Fibroblast of skin of back (primary cell): Measurements from ENCODE around the gene ANGPTL1. TPM values are rescaled to one million over a fixed set of nuclear protein-coding genes. Genes with fewer than 3 reads are reported as not detected.

Source experiments
- DNase-seq: peaks from one replicate; pipeline ENCODE4 v3.0.0-alpha.2; 2013
- polyA plus RNA-seq, 2 experiments: library from polyadenylated mRNA; unstranded; fragments of 120-200 nt; gene quantifications; one replicate each; pipeline ENCODE4 v1.2.1, GENCODE V29; 2013; ENCODE audit not compliant: insufficient read length in 2 of 2

The ANGPTL1 gene, protein sequence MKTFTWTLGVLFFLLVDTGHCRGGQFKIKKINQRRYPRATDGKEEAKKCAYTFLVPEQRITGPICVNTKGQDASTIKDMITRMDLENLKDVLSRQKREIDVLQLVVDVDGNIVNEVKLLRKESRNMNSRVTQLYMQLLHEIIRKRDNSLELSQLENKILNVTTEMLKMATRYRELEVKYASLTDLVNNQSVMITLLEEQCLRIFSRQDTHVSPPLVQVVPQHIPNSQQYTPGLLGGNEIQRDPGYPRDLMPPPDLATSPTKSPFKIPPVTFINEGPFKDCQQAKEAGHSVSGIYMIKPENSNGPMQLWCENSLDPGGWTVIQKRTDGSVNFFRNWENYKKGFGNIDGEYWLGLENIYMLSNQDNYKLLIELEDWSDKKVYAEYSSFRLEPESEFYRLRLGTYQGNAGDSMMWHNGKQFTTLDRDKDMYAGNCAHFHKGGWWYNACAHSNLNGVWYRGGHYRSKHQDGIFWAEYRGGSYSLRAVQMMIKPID
- 0.36 TPM for polyA plus RNA-seq (2013, experiment 1 of 2; ENCODE audit: insufficient read length)
- 0.73 TPM for polyA plus RNA-seq (2013, experiment 2 of 2; ENCODE audit: insufficient read length)

DNA sequence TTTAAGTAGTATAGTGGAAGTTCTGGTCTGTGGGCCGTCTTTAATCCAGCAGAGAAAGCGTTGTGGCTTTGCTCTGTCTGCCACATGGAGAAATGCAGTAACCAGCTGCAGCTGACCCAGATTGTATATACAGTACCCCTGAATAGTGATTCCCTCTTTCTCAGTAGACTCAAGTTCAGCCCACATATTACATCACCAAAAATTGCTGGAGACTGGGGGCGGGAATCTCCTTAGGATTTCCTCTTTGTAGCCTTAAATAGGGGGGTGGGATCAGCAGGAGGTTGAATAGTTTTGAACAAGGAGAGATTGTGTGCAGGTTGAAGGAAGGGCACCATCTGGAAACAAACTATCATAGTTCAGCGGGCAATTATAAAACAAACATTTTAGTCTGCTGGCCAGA lies at the start of gene ANGPTL1:
Gene ANGPTL1, minus strand, starts transcription at position 134 of the 400 bp plus-strand sequence. CDS start 5,301 bp downstream, outside the sequence.
- no peak for DNase-seq

DNA sequence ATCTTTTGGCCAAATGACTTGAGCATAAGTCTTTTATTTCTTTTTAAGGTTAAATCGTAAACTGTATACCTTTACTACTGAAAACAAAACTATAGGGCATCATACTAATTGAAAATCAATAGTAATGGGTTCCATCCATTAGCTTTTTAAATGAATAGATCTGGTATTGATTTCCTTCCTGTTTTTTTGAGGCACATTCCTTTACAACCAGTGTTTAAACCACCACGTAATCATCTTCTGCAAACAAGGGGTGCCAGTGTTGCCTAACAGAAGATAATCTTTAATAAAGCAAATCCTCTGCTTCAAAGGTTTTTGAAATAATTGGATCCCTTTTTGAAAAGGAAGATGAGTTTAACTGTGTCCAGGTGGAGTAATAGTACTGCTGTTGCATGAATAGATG lies 48.7 kb upstream of the ANGPTL1 start:
- DNase-seq, result no peak

DNA sequence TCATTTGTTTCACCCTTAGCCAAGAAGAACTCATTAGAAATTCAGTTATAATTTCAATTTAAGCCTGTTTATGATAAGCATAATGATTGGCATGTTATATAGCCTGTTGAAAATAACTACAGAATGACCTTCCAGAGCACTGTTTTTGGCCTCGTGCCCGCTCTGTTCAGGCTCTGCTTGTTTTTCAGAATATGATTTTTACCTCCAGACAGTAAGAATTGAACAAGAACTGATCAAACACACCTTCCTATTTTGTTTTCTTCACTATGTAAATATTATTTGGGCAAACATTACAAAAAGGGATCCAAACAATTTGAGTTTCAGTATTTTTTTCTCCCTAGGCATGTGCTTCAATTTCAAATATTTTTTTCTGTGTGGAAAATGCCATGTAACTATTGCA lies 48.1 kb upstream of the ANGPTL1 start:
- DNase-seq, result no peak

DNA sequence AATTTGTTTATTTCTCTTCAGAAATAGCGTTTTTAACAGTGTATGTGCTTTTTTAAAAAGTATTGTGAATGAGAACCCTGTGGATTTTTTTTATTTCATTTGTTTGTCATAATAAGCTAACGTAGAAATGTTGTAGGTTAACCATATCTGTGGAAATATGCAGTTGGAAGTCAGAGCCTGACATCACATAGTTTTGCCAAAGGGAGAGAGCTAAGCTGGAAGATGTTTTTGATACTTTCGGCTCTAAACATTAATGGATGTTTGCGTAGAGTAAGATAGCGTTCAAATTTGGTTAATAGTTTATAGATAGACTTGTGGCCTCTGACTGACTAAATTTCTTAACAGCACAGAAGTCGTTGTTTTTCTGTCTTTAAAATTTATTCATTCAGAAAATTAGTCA lies 47.4 kb upstream of the ANGPTL1 start:
- DNase-seq, result no peak

DNA sequence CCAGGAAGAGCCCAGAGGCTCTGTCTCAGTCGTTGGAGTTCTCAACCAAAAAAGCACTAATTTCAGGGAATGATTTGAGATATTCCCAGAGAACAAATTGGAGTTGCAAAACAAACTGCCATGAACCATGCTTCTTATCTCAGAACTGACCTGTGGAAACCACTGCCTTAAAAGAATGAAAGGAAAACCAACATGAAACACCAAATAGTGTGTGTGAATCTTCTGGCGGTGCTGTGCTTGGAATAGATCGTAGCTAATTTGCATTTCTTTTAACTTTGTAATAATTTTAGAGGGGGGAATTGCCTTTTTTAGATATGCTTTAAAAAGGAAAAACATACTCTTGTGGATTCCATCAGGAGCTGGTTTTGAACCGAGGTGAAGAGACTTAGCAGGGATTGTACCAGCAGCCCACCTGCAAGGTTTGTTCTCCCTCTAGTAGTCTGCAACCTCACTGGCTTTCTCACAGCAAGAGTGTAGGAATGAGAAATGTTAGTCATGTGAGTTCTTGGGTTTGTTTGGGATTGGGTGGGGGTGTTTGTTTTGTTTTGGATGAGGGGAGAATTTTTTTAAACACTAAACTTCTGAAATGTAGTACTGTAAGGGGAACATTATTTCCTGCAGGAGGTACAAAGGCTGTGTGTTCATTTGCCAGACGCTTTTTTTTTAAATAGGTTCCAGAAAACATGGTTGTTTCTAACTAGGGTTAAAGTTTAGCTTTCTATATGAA lies 45.7 kb upstream of the ANGPTL1 start:
- DNase-seq, result no peak

DNA sequence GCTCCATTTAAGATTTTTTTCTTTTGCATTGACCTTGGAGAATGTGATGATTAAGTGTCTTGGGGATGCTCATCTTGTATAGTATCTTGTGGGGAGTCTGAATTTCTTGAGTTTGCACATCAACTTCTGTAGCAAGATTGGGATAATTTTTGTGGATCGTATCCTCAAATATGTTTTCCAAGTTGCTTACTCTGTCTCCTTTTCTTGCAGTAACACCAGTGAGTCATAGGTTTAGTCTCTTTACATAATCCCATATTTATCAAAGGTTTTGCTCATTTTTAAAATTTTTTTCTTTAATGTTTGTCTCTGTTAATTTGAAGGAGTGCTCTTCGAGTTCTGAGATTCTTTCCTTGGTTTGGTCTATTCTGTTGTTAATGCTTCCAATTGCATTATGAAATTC lies 41.7 kb upstream of the ANGPTL1 start:
- peak; percentile 2 for DNase-seq

DNA sequence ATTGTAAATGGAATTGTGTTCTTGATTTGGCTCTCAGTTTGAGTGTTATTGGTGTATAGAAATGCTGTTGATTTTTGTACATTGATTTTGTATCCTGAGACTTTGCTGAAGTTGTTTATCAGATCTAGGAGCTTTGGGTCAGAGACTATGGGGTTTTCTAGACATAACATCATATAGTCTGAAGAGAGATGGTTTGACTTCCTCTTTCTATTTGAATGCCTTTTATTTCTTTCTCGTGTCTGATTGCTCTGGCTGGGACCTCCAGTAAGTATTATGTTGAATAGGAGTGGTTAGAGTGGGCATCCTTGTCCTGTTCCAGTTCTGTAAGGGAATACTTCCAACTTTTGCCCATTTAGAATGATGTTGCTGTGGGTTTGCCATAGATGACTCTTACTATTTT lies 39.1 kb upstream of the ANGPTL1 start:
- DNase-seq, result no peak

DNA sequence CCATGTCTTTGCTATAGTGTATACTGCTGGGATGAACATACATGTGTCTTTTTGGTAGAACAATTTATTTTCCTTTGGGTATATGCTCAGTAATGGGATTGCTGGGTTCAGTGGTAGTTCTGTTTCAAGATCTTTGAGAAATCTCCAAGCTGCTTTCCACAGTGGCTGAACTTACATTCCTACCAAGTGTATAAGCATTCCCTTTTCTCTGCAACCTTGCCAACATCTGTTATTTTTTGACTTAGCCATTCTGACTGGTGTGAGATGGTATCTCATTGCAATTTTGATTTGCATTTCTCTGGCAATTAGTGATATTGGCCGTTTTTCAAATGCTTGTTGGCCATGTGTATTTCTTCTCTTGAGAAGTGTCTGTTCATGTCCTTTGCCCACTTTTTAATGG lies 37.5 kb upstream of the ANGPTL1 start:
- peak; percentile 47 for DNase-seq

DNA sequence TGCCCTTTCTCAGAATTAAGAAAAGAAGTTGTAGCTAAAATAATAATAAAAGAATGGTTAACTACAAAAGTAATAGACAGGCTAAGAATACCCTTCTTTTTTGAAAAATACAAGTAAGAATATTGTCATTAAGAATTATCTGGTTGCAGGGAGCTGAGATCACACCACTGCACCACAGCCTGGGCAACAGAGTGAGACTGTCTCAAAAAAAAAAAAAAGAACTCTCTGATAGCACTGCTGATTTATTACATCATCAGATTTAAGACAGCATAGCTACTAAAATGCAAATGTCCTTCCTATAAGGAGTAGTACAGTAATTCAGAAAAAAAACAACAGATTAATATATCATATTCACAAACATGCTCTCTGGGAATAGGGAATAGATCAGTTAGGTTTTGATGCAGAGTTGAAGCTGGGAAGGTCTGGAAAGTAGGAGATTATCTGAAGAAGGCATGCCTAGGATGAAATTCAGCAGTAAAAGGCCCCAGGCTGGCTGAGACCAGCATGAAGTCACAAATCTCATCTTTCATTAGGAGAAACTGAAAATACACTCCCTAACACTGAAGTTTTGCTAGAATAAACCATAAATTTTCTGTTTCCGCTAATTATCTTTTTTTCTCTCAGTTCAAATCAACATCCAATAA lies 30.7 kb upstream of the ANGPTL1 start:
- DNase-seq, result no peak

DNA sequence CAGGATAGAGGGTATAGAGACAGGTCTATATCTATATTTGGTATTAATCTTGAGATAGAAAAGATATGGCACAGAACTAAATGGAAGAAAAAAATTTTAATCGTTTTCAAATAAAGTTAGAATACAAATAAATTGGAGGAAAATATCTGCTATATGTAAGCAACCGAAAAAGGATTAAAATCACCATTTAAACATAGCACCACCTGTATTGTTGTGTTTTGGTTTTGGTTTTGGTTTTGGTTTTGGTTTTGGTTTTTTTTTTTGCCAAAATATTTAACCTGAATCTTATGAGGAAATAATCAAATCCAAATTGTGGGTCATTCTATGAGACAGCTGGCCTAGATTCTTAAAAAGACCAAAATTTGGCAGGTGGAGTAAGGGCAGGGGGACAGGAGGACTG lies 28.5 kb upstream of the ANGPTL1 start:
- no peak for DNase-seq

DNA sequence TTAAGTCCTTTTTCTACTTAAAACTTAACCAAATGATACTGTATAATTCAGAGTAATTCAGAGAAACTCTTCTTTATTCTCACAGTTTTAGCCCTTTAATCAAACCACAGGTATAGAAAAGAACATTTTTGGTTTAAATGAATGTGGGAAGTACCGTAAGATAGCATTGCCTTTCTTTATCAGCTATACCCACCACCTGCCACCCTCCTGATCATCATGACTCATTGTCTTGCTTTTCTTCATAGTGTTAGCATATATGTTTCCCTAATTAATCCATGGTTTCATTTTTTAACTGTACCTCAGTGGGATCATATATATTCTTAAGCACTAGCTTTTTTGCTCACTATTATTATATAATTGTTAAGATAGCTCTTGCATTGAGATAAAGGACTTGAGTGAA lies 27.5 kb upstream of the ANGPTL1 start:
- DNase-seq, result no peak

DNA sequence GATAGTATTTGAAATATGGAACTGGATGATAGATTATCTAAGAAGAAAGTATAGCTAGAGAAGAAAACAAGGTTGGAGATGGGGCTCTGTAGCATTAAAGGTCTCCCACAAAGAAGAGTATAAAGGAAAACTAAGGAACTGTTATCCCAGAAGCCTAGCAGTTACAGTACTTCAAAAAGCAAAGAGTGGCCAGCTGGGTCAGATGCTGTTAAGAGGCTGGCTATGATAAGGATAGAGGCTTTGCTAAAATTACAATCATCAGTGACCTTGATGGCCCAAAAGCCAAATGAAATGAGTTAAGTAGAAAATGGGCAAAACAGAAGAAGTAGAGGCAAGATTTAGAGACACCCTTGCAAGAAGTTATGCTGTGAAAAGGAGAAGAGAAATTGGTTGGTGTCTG lies 25.1 kb upstream of the ANGPTL1 start:
- DNase-seq, result no peak

DNA sequence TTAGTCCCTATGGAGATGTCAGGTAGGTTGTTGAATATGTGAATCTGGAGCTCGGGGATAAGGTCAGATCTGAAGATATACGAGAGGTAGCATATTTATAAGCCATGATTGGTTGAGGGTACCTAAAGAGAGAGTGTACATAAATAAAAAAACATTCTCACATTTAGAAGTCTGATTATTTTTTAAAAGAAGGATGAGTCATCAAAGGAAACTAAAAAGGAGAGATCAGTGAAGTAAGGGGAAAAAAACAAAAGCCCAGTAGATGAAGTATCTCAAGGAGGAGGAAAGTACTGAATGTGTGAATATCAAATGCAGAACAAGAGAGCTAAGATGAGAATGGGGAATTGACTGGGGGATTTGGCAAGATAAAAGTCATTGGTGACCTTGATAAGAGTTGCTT lies 15.7 kb upstream of the ANGPTL1 start:
- no peak for DNase-seq

DNA sequence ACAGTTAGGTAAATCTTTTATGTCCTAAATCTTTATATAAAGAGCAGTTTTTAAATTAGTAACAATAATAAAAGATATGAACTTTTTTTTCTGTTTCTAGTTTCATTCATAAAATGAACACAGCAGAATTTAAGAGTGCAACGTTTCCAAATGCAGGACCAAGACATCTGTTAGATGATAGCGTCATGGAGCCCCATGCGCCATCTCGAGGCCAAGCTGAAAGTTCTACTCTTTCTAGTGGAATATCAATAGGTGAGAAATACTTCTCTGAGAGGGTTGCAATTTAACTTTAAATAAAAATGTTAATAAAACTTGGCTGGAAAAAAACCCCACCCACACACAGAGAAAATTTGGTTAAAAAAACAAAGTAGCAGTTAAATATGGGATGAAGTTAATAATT lies 15.0 kb upstream of the ANGPTL1 start:
- DNase-seq, result no peak

DNA sequence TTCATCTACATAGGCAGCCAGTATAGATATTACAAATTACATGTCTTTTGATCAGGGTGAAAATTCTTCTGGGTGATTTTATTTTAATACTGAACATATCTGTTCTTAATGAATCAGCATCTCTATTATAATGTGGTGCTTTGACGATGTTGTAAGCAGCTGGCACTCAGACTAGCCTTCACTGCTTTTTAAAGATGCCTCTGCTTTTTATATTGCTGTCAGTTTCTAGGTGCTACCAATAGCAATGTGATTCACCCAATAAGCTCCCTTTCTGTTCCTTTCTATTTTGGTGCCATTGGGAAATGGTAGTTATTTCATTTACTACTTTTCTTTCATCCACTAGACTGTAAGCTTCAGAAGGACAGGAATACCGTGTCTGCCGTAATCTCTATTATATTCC lies 11.1 kb upstream of the ANGPTL1 start:
- no peak for DNase-seq

DNA sequence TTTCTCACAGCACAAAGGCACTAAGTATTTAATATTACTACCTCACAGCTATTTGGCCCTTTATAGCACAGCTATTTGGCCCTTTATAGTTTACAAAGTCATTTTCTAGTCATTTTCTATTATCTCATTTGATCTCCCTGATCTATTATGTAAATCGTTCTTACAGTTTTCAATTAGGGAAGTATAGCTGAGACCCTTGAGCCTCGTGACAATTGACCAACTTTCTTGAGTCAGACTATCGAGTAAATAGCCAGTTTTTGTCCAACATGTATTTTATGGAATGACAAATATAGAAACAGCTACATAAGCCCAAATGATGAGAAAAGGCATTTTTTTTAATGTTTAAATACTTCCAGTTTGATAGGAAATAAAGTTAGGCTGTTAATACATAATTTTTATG lies 7.0 kb upstream of the ANGPTL1 start:
- no peak for DNase-seq

DNA sequence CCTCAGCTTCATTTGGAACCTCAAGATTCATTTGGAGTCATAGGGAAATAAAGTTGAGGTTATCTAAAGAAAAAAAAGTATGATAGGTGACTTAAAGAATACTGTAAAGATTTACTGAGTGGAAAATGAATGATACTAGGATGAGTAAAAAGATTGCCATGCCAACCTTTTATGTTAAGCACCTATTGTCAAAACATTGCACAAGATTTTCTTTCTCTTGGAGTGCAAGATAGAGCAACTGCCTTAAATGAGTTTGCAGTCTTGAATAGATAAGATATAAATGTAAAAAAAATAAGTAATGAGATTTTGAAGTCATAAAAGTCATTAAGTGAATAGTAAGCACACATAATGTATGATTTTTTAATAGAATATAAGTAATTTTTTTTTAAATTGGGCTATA lies 5.1 kb upstream of the ANGPTL1 start:
- no peak for DNase-seq

DNA sequence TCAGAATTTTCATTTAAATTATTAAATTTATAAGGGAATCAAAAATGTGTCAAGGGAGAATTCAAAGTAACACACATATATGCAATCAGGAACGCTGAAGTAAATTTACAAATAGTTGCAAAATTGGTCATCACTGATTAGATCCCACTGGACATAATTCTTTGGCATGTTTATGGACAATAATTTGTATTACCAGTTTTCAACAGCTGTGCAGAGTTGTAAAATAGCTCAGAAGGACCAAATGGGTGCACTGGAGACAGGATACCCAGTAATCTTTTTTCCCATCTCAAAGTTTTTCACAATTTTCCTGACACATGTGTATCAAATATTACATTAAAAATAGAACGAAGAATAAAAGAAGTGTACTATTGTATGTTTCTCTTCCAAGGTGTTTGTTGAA lies 4.1 kb upstream of the ANGPTL1 start:
- no peak for DNase-seq

DNA sequence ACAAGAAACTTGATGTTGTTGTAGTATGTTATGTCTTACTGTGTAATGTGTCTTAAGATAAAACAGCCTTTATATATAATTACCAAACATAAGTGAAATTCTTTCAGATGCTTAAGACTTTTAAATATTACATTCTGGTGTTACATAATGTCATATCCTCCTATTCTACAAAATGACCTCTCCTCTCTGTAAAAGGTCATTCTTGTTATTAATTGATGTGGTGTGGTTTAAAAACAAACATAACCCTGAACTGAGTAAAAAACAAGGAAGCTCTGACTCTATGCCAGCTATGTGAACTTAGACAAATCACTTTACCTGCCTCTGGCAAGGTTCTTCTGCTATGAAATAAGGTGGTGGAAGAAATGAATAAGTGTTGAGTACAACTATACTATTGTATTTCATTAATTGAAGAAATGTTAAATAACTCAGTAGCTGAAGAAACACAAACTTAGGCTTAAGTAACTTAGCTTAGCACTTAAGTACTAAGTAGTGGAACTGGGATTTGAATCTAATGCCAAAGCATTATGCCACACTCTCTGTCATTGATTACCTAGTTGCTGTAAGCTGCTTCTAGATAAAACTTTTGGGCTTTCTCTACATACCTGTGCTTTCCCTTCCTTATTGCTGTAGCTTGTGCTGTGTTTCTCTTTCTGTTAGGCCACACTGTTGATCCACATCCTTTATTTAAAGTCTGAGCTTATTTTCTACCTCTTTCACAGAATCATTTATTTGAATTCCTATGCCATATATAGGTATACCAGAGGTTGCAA lies 859 bp upstream of the ANGPTL1 start:
- no peak for DNase-seq

DNA sequence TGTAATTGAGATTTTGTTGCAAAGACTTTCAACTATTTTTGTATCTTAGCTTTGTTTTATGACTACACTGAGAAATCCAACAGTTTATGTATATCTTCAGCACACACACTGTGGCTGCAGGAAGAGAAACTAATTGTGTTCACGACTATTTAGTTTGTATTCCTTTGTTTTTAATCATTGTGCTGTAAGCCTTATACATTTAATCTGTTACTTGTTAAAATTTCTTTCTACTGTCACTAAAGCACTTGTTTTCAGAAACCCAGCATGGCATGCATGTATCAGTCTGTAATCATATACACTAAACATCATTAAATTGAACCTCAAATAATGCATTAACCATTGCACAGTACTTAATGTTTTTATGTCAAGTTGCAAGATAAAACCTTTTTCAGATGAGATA lies 656 bp downstream of the ANGPTL1 start:
- DNase-seq, result no peak

DNA sequence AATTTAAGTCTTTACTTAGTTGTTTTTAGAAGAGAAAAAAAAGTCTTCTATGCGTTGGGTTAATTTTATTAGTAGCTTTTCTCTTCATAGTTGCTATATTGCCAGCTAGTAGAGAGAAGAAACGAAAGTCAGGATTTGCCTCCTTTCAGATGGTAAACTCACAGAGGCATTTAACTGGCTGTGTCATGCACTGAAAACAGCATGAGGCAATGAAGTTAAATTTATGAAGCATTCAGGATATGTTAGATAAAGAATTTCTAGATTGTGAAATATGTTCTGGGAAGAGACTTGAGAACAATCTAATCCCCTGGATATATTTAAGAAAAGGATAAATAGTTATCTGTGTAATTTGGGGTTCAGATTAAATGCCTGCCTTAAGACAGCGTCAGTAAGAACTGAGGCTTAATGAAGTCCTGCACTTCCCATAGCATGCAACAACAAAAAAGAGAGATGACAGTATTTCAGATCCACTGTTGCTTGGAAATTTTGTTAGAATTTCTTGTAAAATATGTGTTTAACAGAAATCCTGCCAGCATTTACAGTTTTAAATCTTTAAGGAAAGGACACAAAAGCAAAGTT lies 1.7 kb downstream of the ANGPTL1 start:
- DNase-seq, result peak; percentile 40

DNA sequence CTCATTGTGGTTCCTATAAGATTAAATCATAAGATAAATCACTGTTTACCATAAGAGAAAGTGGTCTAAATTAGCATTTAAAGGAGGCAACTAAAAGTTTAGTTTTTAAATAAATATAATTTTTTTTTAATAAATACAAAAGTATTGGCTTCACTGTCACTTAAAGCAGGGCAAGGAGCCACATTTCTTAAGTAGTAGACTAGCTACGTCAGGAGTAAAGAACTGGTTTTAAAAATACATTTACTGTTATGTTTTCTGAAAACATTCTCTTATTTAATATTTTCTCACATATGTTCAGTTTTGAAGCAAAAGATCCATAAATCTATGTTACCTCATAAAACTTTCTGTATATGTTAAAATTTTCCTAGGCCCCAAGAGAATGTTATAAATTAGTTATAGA lies 2.2 kb downstream of the ANGPTL1 start:
- DNase-seq, result no peak
